Keratinocyte (primary cell): ENCODE measurements around the gene INAFM1.

ENCODE experiments used
- CTCF ChIP-seq, 3 experiments: IDR thresholded peaks in 1 of 3; conservative IDR thresholded peaks in 1 of 3; optimal IDR thresholded peaks in 1 of 3; 2 replicates in 2 of 3; 3 replicates in 1 of 3; pipeline versions ENCODE3 to v1.5.1; 2011; ENCODE audit warnings: low read length in 3 of 3, mild to moderate bottlenecking in 3 of 3, moderate library complexity in 2 of 3, control low read depth in 1 of 3, inconsistent platforms in 1 of 3; ENCODE audit not compliant: insufficient read depth in 2 of 3; ENCODE audit errors: extremely low read depth in 1 of 3
- EZH2 ChIP-seq: IDR thresholded peaks from one replicate; pipeline ENCODE4 v1.6.1; 2012; ENCODE audit warnings: inconsistent platforms, mild to moderate bottlenecking, low read length, moderate library complexity

- TF ChIP-seq CTCF (optimal IDR thresholded peaks at IDR 0.05 in 1 of 3, IDR thresholded peaks at IDR 0.05 in 1 of 3, conservative IDR thresholded peaks at IDR 0.05 in 1 of 3; ENCODE audit: extremely low read depth in 1 of 3, insufficient read depth in 2 of 3, low read length in 3 of 3) (no peak), EZH2 (no peak)
Observed at GRCh38 chr19:47302249-47302648, 27.6 kb downstream of the INAFM1 start.
